ENCODE data around the gene FAM13A.

The FAM13A gene

GRCh38 chr4:88831031-88831430 is 226.0 kb downstream of the FAM13A start:
- DNase-seq: no peak

GRCh38 chr4:88830598-88830997 is 226.4 kb downstream of the FAM13A start:
- DNase-seq: no peak

DNA sequence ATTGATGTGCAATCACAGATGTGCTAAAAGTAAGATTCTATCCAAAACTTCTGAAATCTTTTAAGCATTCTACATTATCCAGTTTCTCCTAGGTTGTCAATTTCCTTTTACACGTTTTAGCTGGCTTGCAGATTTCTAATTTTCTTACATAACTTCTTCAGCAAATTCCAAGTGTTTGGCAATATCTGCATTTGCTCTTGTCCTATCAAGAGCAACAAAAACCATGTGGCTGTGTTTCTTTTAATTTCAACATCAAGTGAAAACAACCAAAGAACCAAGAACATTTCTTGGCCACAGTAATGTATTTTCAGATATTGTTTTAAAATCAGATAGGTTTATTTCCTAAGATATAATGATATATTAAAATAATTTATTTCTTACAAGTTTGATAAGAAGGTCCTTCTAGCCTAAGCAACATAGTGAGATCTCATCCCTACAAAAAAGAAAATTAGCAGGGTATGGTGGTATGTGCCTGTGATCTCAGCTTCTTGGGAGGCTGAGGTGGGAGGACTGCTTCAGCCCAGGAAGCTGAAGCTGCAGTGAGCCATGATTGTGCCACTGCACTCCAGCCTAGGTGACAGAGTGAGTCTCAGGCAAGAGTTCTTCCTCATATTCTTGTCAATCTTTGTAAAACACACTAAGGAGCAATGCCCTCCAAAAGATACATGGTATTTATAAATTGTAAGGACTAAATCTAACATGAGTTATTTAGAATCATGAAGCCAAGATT is 228.0 kb downstream of the FAM13A start:
- peak; percentile 17 to 76 (median 58) for DNase-seq

GRCh38 chr4:88827442-88827841 is 229.5 kb downstream of the FAM13A start:
- DNase-seq: no peak

- DNase-seq: peak; percentile 31 to 66 (median 60)
Observed at GRCh38 chr4:88826771-88827170, 230.2 kb downstream of the FAM13A start.

GRCh38 chr4:88825931-88826330 is 231.1 kb downstream of the FAM13A start:
- DNase-seq: no peak

- peak; percentile 80 to 93 (median 91) for DNase-seq
Observed at GRCh38 chr4:88823058-88823919, 233.7 kb downstream of the FAM13A start.

GRCh38 chr4:88822034-88822789 is 234.8 kb downstream of the FAM13A start:
- DNase-seq: no peak

DNA sequence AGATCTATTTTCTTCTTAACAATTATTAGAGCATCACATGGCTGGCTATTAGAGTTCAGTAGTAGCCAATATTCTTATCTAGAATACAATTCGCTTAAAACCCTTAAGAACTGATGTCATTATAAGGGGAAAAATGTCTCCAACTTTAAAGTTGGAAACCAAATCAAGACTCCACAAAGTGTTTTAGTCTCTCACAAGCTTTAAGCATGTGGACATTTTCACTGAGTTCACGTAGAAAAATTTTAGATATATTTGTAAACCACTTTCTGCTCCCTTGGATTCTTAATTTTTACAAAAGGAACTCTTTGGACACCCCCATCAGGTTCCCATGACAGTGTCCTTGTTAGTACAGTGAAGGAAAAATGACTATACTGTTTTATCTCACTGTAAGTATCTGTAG is 235.5 kb downstream of the FAM13A start:
- DNase-seq: peak in 2 of 4 experiments; percentile 22 to 45

DNA sequence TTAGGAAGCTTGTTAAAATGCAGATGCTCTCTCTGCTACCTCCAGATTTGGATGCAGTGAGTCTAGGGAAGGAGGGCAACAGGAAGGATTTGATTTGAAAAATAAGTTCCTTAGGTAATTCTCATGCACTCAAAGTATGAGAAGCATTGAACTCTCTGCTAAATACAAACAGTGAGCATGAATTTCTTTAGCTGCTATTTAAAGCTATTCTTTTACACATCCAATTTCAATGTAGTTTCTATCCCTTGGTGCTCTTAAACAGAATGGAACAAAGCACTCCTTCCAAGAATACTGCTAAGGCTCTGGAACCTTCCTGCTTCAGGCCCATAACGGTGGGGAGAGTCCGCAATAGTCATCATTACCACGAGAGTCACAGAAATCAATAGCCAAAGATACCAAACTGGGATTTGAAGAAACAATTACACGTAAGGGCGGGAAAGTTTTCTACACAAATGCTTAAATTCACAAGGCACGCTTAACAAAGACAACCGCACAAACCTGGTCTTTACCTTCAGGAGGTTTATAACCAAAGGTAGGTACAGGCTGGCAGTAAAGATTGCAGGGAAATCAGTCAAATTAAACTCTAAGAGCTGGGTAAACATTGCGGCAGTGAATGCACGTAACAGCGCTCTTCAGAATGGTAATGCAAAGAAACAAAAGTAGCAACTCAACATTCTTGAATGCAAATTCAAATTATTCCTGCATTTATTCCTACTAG is 236.1 kb downstream of the FAM13A start:
- no peak for DNase-seq

- no peak for DNase-seq
Observed at GRCh38 chr4:88819818-88820697, 236.9 kb downstream of the FAM13A start.

- peak; percentile 46 to 57 (median 53) for DNase-seq
Observed at GRCh38 chr4:88818631-88819470, 238.1 kb downstream of the FAM13A start.

DNA sequence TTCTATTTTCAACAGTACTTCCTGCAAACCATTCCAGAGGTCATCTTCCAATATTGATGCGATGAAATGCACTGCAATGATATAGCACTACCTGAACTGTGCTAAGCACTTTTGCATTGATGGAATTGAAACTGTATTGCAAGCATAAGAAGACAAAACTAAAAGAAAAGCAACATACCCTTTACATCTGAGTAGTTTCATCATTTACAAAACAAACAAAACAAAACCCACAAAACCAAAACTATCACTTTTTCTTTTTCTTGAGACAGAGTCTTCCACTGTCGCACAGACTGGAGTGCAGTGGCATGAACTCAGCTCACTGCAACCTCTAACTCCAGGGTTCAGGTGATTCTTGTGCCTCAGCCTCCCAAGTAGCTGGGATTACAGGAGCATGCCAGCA is 239.2 kb downstream of the FAM13A start:
- no peak for DNase-seq

DNA sequence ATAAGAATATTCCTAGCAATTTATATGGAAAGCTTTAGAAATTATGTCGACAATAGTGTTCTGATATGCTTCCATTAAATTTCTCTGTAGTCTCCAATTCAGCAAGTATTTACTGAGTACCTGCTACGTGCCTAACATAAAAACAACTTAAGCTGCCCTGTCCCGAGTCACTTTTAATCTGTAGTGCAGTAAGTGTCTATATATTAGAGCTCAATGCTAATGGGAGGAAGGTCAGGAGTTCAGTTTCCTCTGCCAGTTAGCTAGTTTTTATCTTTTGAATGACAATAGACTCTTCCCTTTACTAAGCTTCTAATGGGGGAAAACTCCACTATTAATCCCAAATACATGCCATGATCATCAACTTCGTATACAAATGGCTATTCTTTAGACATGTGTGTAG is 240.6 kb downstream of the FAM13A start:
- DNase-seq: no peak

DNA sequence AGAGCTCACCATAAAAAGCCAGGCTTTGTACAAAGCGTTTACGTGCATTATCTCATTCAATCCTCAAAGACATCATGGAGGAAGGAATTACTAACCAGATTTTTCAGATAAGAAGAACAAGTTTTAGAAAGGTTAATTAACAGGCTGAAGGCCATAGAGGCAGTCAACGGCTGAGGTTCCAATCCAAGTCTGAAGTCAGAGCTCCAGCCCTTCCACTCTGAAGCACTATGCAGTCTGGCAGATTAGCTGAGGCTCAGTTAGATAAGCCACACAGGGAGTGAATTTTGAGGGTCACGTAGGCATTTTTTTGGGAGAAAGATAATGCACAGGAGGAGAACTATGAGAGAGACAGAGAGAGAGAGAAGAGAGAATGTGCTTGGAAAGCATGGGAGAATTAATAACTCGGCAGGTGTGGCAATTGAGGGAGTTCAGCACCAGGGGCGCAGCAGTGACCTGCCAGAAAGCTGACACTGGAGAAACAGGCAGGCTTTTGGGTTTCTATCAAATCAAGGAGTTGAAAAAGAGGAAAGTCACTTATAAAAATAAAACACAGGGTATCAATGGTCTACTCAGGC is 242.9 kb downstream of the FAM13A start:
- no peak for DNase-seq

GRCh38 chr4:88813013-88813412 is 244.0 kb downstream of the FAM13A start:
- DNase-seq: no peak

DNA sequence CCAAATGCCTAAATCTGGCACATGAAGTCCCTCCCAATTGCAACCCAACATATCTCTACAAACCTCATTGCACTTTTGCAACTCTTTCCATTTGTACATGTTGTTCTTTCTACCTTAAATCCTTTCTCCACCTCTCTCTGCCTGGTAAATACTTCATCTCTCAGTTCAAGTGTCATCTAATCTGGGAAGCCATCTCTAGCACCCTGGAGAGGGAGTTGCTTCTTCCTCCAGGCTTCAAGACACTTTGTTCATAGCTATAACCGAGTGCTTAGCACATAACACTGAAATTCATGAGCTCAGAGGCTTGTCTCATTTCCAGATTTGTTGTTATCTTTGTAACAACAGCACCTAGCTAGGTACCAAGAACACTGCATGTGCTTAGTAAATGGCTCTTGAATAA is 244.6 kb downstream of the FAM13A start:
- DNase-seq: no peak

GRCh38 chr4:88811904-88812303 is 245.1 kb downstream of the FAM13A start:
- no peak for DNase-seq

GRCh38 chr4:88810325-88810724 is 246.7 kb downstream of the FAM13A start:
- DNase-seq: no peak
